AG04449 (cell line): ENCODE measurements around the gene FUOM.
"Not testable (repeated sequence)": the region's sequence is repeated elsewhere in the genome, so short reads cannot be mapped to it uniquely, and the experiment has no call there.

Experiments
- CTCF ChIA-PET: fragments of 350-600 bp; formaldehyde crosslinking; extraction: SDS; loops from one replicate; lab custom pipeline; 2021; ENCODE audit warnings: antibody characterized with exemption; lab: Yijun Ruan, JAX
- POLR2A ChIA-PET: fragments of 400-600, 350-600 bp; formaldehyde crosslinking; extraction: SDS; loops from one replicate; lab custom pipeline; 2020; ENCODE audit warnings: antibody characterized with exemption, inconsistent platforms; lab: Yijun Ruan, JAX
- DNase-seq: peaks from one replicate; pipeline ENCODE4 v3.0.0-alpha.2; 2010; ENCODE audit warnings: low read depth, low spot score
- H3K4me3 ChIP-seq: 2 replicates; pipeline ENCODE4 v1.5.1; 2011; ENCODE audit warnings: low read depth, mild to moderate bottlenecking, control low read depth, low read length
- TF ChIP-seq, protein P1 (sequence below): IDR thresholded peaks from one replicate; pipeline ENCODE4 v1.5.1; 2011; ENCODE audit warnings: mild to moderate bottlenecking, moderate library complexity, low read length, control low read depth, inconsistent platforms; ENCODE audit not compliant: insufficient read depth; ENCODE audit errors: missing control alignments

The FUOM gene

GRCh38 chr10:133326745-133327650, 30.8 kb downstream of the FUOM start:
- no peak overlapping the region for H3K4me3 ChIP-seq
- DNase-seq, result no peak
- TF ChIP-seq, protein P1, sequence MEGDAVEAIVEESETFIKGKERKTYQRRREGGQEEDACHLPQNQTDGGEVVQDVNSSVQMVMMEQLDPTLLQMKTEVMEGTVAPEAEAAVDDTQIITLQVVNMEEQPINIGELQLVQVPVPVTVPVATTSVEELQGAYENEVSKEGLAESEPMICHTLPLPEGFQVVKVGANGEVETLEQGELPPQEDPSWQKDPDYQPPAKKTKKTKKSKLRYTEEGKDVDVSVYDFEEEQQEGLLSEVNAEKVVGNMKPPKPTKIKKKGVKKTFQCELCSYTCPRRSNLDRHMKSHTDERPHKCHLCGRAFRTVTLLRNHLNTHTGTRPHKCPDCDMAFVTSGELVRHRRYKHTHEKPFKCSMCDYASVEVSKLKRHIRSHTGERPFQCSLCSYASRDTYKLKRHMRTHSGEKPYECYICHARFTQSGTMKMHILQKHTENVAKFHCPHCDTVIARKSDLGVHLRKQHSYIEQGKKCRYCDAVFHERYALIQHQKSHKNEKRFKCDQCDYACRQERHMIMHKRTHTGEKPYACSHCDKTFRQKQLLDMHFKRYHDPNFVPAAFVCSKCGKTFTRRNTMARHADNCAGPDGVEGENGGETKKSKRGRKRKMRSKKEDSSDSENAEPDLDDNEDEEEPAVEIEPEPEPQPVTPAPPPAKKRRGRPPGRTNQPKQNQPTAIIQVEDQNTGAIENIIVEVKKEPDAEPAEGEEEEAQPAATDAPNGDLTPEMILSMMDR, result no peak
- CTCF ChIA-PET, result interaction anchor here (1.2 to 4.0 kb wide), 8 partner anchors 7 to 281 kb away, joined by 3 to 35 read pairs (median 14); partner anchors contain the start of genes CALY and PRAP1
- POLR2A ChIA-PET, result interaction anchor here (0.6 kb wide), 1 partner anchor 23 kb away, joined by 3 read pairs; no protein-coding TSS in a partner anchor

GRCh38 chr10:133326223-133326551, 31.6 kb downstream of the FUOM start:
- CTCF ChIA-PET, result interaction anchor here (2.1 kb wide), 1 partner anchor 21 kb away, joined by 6 read pairs; the partner anchor contains the start of gene PRAP1
- H3K4me3 ChIP-seq, result peak overlapping the region; percentile 46
- POLR2A ChIA-PET, result no interaction called here

DNA sequence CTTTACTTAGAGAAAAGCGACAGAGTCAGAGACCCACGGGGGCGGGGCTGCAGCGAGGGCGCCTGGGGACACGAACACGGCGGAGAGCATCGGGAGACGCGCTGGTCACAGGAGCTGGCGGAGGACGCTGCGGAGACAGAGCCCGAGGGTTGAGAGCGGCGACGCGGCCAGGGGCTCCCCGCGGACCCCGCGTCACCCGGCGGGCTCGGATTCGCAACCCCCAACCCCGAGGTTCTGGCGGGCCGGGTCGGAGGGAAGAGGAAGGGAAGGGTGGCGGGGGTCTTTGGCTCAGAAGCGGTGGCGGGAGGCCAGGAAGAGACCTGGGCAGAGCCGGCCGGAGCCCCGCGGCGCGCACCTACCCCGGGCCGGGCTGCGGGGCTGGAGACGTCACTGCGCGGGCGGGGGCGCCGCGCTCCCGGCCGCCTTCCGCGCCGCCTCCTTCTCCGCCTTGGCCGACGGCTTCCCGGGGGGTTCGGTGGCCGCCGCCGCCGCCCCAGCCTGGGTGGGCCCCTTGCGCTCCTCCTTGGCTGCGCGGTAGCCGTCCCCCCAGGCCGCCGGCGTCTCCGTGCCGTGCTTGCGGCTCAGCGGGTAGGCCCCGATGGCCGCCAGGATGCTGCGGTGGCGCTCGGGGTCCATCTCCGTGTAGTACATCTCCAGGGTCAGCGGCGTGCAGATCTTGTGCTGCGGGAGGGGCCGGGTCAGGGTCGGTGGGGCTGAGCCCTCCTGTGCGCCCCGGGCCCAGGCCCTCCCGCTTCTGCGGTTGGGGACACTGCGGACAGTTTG, 32.2 kb downstream of the FUOM start:
- no peak for DNase-seq
- TF ChIP-seq, protein P1, result no peak
- ChIA-PET CTCF (interaction anchor here (2.6 kb wide), 1 partner anchor 11 kb away, joined by 19 read pairs; no protein-coding TSS in a partner anchor), POLR2A (no interaction called here)
- H3K4me3 ChIP-seq, result peak overlapping the region; percentile 46

More at GRCh38 chr10:133326223-133326551, 31.6 kb downstream of the FUOM start:
- TF ChIP-seq, protein P1, result no peak
- DNase-seq, result no peak

GRCh38 chr10:133324857-133325260, 33.0 kb downstream of the FUOM start:
- H3K4me3 ChIP-seq, result peak overlapping the region; percentile 3; the same call in 1 of the 2 replicates
- POLR2A ChIA-PET, result no interaction called here
- TF ChIP-seq, protein P1, result no peak
- no peak for DNase-seq
- CTCF ChIA-PET, result interaction anchor here (2.6 kb wide), 1 partner anchor 10 kb away, joined by 19 read pairs; no protein-coding TSS in a partner anchor

DNA sequence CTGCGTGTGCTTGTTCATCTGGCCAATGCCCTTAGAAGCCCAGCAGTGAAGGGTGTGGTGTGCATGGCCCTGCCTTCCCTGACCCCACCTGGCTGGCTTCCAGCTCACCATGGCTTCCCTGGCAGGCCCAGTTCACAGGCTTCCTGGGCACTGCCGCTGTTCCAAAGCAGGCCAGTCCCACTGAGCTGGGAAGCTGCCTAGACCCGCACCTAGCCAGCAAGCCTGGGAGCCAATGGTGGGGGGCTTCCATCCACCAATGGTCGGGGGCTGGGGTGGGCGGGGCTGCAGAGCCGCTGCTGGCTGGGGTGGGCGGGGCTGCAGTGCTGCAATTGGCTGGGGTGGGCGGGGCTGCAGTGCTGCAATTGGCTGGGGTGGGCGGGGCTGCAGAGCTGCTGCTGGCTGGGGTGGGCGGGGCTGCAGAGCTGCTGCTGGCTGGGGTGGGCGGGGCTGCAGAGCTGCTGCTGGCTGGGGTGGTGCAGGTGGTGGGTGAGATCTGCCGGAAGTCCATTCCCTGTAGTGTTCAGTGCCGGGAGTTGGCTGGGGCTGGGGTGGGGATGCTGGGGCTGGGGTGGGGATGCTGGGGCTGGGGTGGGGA, 33.5 kb downstream of the FUOM start:
- CTCF ChIA-PET, result interaction anchor here (2.6 kb wide), 1 partner anchor 9 kb away, joined by 19 read pairs; no protein-coding TSS in a partner anchor
- DNase-seq, result no peak
- TF ChIP-seq, protein P1, result no peak
- H3K4me3 ChIP-seq, result no peak overlapping the region
- POLR2A ChIA-PET, result no interaction called here

DNA sequence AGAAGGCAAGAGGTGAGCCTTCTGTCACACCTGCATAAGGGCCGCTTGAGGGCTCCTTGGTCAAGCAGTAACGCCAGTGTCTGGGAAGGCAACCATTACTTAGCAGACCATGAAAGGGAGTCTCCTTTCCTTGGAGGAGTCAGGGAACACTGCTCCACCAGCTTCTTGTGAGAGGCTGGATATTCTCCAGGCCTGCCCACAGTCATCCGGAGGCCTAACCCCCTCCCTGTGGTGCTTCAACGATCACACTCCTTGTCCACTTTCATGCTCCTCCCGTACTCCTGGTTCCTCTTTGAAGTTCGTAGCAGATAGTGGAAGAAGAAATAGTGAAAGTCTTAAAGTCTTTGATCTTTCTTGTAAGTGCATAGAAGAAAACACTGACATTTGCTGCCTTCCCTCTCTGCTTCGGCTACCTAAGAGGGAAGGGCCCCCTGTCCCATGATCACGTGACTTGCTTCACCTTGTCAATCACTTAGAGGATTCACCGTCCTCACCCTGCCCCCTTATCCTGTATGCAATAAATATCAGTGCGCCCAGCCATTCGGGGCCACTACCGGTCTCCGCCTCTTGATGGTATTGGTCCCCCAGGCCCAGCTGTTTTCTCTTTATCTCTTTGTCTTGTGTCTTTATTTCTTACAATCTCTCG, 35.6 kb downstream of the FUOM start:
- H3K4me3 ChIP-seq, DNase-seq, POLR2A ChIA-PET: not testable (repeated sequence)
- CTCF ChIA-PET, result interaction anchor here (4.1 kb wide), 1 partner anchor 7 kb away, joined by 31 read pairs; no protein-coding TSS in a partner anchor

- CTCF ChIA-PET, result interaction anchor here (0.8 to 4.1 kb wide), 4 partner anchors 8 to 381 kb away, joined by 3 to 31 read pairs (median 4); no protein-coding TSS in a partner anchor
- POLR2A ChIA-PET, DNase-seq, H3K4me3 ChIP-seq: not testable (repeated sequence)
Observed at GRCh38 chr10:133320852-133321422, 36.9 kb downstream of the FUOM start.
